Erythroblast (primary cell): Measurements from ENCODE around the gene ACVR2A.

ENCODE experiments used
- GATA1 ChIP-seq: IDR thresholded peaks from 2 replicates; pipeline ENCODE4 v1.6.1; 2011; ENCODE audit warnings: low read depth, mild to moderate bottlenecking, control low read depth, low read length, moderate library complexity
- POLR2A ChIP-seq: IDR thresholded peaks from 2 replicates; pipeline ENCODE4 v1.6.1; 2011; ENCODE audit warnings: mild to moderate bottlenecking, low read length

- TF ChIP-seq POLR2A (no peak), GATA1 (no peak)
These were observed 18.3 kb upstream of the ACVR2A start for GRCh38 chr2:147826278-147827087.
